Kidney glomerular epithelial cell (primary cell): ENCODE results near the gene PLCL1.

ENCODE experiments used
- DNase-seq: peaks from one replicate; lab custom pipeline; 2025; lab: John Stamatoyannopoulos, UW

PLCL1 gene

GRCh38 chr2:198060277-198060676 is 255.9 kb downstream of the PLCL1 start:
- no peak for DNase-seq

GRCh38 chr2:198062826-198063225 is 258.4 kb downstream of the PLCL1 start:
- DNase-seq, result no peak

- DNase-seq, result no peak
Observed at GRCh38 chr2:198063242-198063641, 258.8 kb downstream of the PLCL1 start.

GRCh38 chr2:198065322-198065721 is 260.9 kb downstream of the PLCL1 start:
- no peak for DNase-seq

- DNase-seq, result no peak
Observed at GRCh38 chr2:198066597-198066996, 262.2 kb downstream of the PLCL1 start.

GRCh38 chr2:198072655-198073054 is 268.3 kb downstream of the PLCL1 start:
- no peak for DNase-seq

GRCh38 chr2:198073253-198073652 is 268.9 kb downstream of the PLCL1 start:
- DNase-seq, result no peak

- DNase-seq, result no peak
Observed at GRCh38 chr2:198077477-198077876, 273.1 kb downstream of the PLCL1 start.

GRCh38 chr2:198080879-198081765 is 276.7 kb downstream of the PLCL1 start:
- no peak for DNase-seq

GRCh38 chr2:198084156-198084555 is 279.8 kb downstream of the PLCL1 start:
- DNase-seq, result no peak

GRCh38 chr2:198096002-198096401 is 291.6 kb downstream of the PLCL1 start:
- DNase-seq, result no peak

GRCh38 chr2:198096965-198097364 is 292.6 kb downstream of the PLCL1 start:
- no peak for DNase-seq

- DNase-seq, result peak; percentile 45
Observed at GRCh38 chr2:198097630-198098029, 293.2 kb downstream of the PLCL1 start.

- no peak for DNase-seq
Observed at GRCh38 chr2:198098386-198098785, 294.0 kb downstream of the PLCL1 start.

GRCh38 chr2:198098918-198099317 is 294.5 kb downstream of the PLCL1 start:
- DNase-seq, result no peak

- DNase-seq, result peak; percentile 31
Observed at GRCh38 chr2:198100346-198100745, 296.0 kb downstream of the PLCL1 start.

- DNase-seq, result no peak
Observed at GRCh38 chr2:198101688-198102087, 297.3 kb downstream of the PLCL1 start.

- DNase-seq, result no peak
Observed at GRCh38 chr2:198102120-198102519, 297.7 kb downstream of the PLCL1 start.

GRCh38 chr2:198102856-198103255 is 298.5 kb downstream of the PLCL1 start:
- DNase-seq, result no peak

- no peak for DNase-seq
Observed at GRCh38 chr2:198106621-198107385, 302.4 kb downstream of the PLCL1 start.

- no peak for DNase-seq
Observed at GRCh38 chr2:198113316-198113715, 308.9 kb downstream of the PLCL1 start.

GRCh38 chr2:198114064-198114463 is 309.7 kb downstream of the PLCL1 start:
- no peak for DNase-seq

GRCh38 chr2:198115201-198115600 is 310.8 kb downstream of the PLCL1 start:
- DNase-seq, result no peak
